Stimulated activated CD8-positive, alpha-beta memory T cell treated with anti-CD3 and anti-CD28 coated beads, Interleukin-7, amount 100 ng/mL, for 1 hour (primary cell): ENCODE data around the gene PADI4.

ENCODE experiments used
- DNase-seq, 2 donors: peaks; one replicate each; pipeline ENCODE4 v3.0.0-alpha.2; 2020; ENCODE audit warnings: low read depth in 2 of 2

Gene PADI4, protein sequence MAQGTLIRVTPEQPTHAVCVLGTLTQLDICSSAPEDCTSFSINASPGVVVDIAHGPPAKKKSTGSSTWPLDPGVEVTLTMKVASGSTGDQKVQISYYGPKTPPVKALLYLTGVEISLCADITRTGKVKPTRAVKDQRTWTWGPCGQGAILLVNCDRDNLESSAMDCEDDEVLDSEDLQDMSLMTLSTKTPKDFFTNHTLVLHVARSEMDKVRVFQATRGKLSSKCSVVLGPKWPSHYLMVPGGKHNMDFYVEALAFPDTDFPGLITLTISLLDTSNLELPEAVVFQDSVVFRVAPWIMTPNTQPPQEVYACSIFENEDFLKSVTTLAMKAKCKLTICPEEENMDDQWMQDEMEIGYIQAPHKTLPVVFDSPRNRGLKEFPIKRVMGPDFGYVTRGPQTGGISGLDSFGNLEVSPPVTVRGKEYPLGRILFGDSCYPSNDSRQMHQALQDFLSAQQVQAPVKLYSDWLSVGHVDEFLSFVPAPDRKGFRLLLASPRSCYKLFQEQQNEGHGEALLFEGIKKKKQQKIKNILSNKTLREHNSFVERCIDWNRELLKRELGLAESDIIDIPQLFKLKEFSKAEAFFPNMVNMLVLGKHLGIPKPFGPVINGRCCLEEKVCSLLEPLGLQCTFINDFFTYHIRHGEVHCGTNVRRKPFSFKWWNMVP

DNA sequence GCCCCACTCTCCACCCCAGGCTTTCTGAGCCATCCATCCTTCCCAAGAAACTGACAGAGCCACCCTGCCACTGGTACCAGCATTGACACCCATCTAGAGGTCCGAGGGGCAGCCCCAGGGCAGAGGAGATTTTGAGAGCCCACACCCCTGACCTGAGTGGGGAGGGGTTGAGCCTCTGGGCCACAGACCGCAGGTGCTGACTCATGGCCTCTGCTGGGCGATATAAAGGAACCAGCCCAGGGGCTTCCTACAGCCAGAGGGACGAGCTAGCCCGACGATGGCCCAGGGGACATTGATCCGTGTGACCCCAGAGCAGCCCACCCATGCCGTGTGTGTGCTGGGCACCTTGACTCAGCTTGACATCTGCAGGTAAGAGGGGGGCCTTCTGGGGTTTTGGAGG, at the start of gene PADI4:
Gene PADI4 (plus strand): TSS at position 252 of the 400 bp plus-strand sequence. CDS start 26 bp downstream, at position 278.
- no peak for DNase-seq

DNA sequence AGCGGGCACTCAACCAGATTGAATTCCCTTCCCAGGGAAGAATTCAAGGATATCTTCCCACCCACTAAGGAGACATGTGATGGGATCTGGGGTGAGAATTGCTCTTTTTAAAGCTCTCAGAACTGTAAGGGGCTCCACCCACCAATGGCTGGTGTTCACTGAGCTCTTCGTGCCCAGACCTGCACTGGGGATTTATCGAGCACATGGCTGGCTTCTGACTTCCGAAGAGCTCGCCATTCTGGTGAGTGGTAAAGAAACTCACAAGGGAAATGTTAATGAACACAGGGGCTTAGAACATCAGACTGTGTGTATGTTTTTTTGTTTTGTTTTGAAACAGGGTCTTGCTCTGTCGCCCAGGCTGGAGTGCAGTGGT, 49.3 kb upstream of the PADI4 start:
- no peak for DNase-seq

DNA sequence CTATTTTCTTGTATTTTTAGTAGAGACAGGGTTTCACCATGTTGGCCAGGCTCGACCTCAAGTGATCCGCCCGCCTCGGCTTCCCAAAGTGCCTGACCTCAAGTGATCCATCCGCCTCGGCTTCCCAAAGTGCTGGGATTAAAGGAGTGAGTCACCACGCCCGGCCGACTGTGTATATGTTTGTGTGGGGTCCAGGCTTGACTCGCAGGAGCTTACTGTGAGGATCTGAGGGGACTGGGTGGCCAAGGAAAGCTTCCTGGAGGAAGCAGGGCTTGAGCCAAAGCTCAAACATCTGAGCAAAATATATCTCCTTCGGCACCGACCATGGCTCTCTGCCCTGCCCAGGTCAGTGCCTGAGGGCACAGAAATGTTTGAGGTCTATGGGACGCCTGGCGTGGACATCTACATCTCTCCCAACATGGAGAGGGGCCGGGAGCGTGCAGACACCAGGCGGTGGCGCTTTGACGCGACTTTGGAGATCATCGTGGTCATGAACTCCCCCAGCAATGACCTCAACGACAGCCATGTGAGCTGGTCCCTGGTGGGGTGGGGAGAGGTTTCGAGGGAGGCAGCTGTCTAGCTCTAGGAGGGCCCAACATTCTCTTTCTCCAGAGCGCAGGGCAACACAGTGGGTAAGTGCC, 48.6 kb upstream of the PADI4 start:
- DNase-seq: no peak

DNA sequence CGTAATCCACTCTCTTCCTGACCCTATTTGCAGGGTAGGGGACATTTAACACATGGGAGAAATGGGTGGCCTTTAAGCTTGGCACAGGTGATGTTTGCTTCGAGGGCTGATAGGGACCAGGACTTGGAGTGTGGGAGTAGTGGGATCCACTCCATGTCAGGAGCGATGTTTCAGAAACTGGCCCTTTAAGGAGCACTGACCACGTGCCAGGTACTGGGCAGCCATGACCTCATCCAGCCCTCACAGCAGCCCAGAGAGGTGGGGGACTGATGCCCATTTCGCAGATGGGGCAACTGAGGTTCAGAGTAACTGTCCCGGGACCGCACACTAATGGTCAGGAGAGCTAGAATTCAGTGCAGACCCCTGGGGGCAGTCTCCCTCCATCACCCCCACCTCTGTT, 47.7 kb upstream of the PADI4 start:
- no peak for DNase-seq

DNA sequence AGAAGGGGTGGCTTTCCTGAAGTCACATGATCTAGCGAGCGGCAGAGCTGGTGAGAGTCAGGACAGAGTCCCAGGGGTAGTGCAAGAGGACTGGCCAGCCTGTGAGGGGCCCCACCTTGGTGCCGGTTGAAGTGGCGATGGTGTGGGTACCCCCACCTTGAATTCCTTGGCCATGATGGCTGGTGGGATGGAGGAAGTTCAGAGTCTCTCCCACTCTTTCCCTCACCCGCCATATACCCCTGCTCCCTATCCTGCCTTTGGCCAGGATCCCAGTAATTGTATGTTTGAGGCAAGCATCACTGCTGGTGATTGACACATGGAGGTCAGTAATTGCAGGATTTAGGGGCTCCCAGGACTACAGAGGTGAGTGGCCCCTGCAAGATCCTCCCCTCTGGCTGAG, 47.3 kb upstream of the PADI4 start:
- no peak for DNase-seq

DNA sequence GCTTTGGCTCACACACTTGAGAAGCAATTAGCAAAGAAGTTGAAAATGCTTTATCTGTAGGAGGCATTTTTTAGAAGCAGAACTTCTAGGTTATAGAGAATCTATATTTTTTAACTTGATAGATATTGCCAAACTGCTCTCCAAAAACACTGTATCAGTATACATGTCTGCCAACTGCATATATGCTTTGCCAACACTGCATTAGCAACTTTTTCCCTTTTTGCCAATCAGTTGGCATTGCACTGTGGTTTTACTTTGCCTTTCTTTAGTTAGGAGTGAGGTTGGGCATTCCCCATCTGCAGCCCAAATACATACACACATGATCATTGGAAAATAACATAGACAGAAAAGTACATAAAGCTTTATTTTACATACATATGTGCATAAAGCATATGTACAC, 44.1 kb upstream of the PADI4 start:
- no peak for DNase-seq

DNA sequence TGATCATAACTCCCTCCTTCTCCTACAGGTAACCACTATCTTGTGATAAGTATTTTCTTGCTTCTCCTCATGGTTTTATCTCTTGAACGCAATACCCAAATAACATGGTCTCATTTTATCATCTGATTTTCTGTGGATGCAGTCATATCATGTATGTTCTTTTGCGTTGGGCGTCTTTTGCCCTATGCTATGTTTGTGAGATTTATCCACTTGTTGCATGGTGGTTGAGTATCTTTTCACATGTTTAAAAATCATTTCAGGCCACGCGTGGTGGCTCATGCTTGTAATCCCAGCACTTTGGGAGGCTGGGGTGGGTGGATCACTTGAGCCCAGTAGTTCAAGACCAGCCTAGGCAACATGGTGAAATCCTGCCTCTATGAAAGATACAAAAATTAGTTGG, 43.5 kb upstream of the PADI4 start:
- DNase-seq: no peak

DNA sequence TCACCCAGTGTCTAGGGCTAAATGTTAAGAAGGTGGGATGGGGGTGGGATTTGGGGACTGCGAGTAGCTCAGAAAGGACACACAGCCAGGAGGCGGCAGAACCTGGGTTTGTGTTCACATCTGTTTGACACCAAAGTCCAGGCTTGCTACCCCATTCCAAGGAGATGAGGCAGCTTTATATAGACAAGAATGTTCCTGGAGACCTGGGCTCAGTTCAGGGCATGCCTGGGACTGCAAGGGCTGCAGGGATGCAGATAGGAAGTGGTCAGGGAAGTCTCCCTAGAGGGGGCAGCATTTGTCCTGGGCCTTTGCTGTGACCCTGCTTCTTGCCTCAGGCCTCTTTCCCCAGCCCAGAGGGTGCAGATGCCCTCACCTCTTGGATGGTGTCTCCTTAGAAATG, 42.8 kb upstream of the PADI4 start:
- DNase-seq: no peak

DNA sequence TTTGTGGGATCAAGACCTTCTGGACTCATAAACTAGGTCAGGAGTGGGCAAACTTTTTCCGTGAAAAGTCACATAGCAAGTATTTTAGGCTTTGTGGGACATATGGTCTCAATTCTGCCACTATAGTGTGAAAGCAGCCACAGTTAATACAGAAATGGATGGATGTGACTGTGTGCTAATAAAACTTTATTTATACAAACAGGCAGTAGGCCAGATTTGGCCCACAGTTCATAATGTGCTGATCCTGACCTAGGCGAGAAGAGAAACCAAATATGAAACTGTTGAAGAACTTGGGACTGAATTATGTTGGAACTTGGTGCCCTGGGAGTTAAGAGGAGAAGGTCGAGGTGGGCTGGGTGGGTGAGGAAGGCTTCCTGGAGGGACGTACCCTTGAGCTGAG, 42.0 kb upstream of the PADI4 start:
- no peak for DNase-seq

DNA sequence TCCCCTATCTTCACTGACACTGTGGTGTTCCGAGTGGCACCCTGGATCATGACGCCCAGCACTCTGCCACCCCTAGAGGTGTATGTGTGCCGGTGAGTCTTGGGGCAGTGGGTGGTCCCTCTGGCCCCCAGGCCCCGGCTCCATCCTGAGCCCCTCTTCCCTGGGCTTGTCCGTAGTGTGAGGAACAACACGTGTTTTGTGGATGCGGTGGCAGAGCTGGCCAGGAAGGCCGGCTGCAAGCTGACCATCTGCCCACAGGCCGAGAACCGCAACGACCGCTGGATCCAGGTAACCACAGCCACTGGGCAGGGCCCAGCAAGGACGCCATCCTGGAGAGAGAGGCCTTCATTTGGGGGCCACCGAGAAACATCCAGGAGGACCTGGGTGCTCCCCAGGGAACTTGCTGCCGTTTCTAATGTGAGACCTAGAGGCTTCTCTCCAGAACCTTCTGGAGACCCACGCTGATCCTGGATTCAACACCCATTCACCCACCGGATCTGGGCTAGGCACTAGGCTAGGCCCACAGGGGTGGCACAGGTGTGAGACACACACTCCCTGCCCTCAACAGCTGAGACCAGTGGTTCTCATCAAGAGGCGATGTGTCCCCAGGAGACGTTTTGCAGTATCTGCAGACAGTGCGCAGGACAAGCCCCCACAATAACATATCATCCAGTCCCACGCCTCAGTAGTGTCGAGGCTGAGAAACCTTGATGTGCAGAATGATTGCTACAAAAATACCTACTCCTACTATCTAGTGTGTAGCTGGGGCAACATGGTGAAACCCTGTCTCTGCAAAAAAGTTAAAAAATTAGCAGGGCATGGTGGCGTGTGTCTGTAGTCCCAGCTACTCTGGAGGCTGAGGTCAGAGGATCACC, 36.9 kb upstream of the PADI4 start:
- no peak for DNase-seq

DNA sequence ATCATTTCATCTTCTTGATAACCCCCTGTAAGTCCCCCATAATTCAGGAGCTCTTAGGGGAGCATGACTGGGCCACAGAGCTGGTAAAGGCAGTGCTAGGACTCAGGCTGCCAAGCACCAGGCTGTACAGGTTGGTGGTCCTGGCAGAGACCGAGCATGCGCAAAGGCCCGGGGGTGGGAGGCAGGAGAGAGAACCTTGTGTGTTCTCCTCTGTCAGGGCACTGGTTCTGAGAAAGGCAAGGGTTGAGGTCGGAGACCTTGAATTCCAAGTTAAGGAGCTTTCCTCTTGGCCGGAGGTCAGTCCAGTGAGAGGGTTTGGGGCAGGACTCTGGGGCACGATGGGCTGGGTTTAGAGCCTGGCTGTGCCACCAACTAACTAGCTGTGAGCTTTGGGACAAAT, 35.9 kb upstream of the PADI4 start:
- DNase-seq: no peak

DNA sequence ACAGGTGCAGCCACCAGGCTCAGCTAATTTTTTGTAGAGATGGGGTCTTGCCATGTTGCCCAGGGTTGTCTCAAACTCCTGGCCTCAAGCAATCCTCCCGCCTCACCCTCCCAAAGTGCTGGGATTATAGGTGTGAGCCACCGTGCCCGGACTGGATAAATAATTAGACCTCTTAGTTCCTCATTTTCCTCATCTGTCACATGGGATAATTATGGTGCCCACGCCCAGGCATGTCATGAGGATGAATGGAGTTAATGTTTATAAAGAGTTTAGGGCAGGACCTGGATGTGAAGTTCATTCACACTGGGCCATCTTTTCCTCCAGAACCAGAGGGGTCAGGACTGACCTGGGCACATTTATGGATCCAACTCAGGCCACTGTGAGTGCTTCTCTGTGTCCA, 35.4 kb upstream of the PADI4 start:
- no peak for DNase-seq

DNA sequence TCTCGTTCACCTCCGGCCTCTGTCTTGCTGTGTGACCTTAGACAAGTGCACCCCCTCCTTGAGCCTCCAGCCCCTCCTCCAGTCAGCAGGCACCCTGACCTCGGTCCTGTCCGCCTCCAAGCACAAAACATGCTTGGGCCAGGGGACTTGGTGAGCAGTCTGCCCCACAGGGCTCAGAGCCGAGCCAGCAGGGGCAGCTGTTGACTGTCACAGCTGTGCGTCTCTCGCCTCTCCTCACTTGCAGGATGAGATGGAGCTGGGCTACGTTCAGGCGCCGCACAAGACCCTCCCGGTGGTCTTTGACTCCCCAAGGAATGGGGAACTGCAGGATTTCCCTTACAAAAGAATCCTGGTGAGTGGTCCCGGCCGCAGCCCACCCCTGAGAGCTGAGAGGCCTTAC, 34.9 kb upstream of the PADI4 start:
- no peak for DNase-seq

DNA sequence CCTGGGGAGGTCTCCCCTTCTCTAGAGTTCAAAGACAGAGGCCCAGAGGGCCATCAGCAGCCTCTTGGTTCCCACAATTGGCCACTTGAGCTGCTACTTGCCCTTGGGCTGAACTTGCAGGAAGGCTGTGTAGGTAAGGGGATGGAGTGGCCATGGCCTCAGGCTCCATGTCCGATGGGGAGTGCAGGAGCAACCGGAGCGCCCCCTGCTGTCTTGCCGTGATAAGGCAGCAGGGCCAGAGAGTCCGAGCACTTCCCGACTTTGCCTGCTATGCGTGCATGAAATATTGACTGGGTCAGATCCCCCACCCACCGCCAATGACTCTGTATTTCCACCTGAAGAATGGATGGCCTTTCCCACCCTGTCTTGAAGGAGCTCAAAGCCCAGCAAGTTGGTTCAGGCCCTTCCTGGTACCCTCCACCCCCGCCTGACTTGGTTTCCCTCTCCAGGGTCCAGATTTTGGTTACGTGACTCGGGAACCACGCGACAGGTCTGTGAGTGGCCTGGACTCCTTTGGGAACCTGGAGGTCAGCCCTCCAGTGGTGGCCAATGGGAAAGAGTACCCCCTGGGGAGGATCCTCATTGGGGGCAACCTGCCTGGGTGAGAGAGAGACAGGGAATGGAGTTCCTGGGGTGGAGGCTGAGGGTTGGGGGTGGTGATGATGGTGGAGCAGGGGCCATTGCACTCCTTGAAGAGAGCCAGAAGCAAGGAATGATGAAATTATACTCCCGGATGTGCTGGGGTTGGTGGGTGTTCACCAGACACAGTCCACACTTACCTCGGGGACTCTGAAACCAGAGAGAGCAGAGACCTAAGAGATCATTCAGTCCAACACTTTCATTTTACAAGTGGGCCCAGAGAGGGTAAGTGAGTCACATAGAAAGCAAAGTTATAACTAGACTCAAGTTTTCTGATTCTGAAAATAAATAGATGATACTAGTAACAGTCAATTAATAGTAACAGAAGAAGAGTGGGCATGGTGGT, 33.5 kb upstream of the PADI4 start:
- no peak for DNase-seq

DNA sequence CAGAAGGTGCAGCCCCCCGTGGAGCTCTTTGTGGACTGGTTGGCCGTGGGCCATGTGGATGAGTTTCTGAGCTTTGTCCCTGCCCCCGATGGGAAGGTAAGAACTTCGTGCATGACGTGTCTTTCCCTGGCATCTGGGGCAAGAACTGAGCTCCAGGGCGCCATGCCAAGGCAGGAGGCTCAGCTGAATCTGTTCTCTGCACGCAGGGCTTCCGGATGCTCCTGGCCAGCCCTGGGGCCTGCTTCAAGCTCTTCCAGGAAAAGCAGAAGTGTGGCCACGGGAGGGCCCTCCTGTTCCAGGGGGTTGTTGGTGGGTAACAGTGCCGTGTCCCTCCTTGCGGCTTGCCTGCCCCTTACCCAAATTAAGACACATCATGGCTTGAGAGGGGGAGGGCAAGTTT, 31.4 kb upstream of the PADI4 start:
- DNase-seq: no peak

DNA sequence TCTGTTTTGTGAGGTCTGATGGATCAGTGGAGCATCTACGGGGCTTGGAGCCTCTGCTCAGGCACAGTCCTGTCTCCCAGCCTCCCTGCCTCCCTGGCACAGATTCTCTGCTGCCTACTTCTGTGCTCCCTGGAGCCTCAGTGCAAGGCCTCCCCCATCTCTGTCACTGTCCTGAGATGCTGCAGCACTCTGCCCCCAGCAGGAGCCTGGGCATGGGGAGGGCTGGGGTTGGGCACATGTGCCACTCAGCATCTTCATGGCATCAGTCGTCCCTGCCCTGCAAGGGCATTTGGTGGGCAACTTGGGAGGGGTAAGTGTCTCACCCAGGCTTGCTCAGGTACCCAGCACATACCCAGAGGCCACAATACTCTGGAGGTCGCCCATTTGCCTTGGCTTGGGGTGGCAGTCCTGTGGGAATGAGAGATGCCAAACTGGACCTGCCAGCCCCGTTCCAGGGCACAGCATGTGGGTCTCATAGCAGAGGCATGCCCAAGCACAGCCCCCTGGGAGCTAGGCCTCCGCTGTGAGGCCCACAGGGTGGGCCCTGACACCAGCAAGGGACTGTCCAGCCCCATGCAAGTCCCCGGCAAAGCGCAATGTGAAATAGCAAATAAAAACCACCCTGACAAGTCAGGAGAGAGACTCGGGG, 30.4 kb upstream of the PADI4 start:
- DNase-seq: no peak

DNA sequence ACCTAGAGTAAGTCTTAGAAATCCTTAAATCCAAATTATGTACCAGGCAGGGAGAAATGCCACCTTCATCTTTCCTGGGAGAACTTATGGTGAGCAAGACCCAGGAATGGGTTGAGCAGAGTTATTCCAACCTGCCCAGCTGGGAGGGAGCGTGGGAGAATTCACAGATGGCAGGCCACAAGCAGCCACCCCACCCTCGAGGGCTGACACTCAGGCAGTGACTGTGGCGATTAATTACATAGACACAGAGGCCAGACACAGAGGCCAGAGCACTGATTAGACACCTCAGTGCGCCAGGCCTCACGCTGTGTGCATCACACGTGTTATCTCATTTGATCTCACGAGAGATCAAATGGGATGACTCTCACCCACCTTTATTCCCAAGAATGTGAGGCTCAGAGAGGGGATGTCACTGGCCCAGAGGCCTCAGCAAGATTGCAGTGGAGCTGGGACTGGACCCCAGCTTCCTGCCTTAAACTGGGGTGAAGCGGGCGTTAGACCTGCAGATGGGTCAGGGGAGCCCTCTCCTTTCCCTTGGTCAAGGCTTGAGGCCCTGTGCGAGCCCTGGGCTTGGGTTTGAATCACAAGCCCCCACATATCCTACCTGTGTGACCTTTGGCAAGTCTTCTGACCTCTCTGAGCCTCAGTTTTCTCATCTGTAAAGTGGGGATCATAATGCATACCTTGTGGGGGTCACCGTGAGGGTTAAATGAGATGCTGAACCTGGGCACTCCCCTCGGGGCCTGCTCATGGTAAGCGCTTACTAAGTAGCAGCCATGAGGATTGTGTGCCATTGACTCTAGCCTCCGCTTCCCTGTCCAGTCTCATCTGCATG, 28.8 kb upstream of the PADI4 start:
- no peak for DNase-seq

DNA sequence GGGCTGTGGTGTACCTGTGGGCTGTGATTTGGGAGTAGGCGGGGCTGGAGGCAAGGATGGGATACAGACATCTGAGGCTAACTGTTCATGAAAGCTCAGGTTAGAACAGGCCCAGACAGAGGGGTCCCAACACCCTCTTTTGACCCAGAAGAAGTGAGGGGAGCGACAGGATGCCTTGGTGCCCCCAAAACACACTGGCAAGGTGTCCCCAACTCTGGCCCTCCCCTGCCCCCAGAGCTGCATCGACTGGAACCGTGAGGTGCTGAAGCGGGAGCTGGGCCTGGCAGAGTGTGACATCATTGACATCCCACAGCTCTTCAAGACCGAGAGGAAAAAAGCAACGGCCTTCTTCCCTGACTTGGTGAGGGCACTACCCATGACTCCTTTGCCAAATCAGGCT, 27.6 kb upstream of the PADI4 start:
- DNase-seq: no peak

DNA sequence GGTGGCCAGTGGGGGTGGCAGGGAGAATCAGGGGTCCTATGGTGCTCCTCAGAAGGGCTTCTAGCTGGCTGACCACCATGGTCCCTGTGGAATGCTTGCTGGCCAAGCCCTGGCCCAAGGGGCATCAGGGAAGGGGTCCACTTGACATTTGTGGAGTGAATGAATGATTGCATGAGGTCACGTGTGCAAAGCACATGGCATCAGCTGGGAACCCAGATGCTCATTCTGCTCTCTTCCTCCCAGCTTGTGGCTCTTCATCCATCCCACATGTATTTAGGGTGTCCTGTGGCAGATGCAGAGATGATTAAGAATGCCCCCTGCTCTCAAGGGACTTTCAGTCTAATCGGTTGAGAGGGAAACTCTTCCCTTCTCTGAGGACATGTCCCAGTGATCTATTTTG, 27.1 kb upstream of the PADI4 start:
- no peak for DNase-seq
